Left colon (tissue), 2 donors: Measurements from ENCODE around the gene FGF21. TPM values are rescaled to one million over a fixed set of nuclear protein-coding genes. Genes with fewer than 3 reads are reported as not detected.

ENCODE experiments used
- ATAC-seq: fragments of 200-7000 bp; cut with Tn5 transposase; one replicate; pipeline ENCODE4 v1.9.1; 2020; ENCODE audit warnings: mild to moderate bottlenecking, moderate library complexity
- DNase-seq, 2 donors: peaks; one replicate each; pipeline ENCODE4 v3.0.0-alpha.2; 2020
- intact Hi-C, 2 donors: fragments of 100-400 bp; cut with DNase I in 1 of 2; cut with micrococcal nuclease in 1 of 2; formaldehyde crosslinking; loops; one replicate each; pipeline versions ENCODE4 v1.11.2 to v1.14.0; 2022; cut with DNase I, micrococcal nuclease
- total RNA-seq, 2 donors: library from RNA; stranded (reverse); fragmentation: NEBNext Ultra II Directional; extraction: Animal tissue kit (Norgen Biotek cat#: 25700); gene quantifications; one replicate each; pipeline ENCODE4 v1.2.1, GENCODE V29; 2021
- donor health status: DM: no; HTN: no; CAD: no.
- donor health status: DM: yes; HTN: yes; CAD: no.

Gene FGF21
- total RNA-seq, 2 donors from 2014 or later, result not detected

GRCh38 chr19:48724796-48725753, 30.2 kb upstream of the FGF21 start:
- ATAC-seq (peak; percentile 15), DNase-seq (peak in 1 of 2 donors; percentile 33)
- intact Hi-C loops, result no loop called here

GRCh38 chr19:48726556-48726955, 28.8 kb upstream of the FGF21 start:
- ATAC-seq (no peak), DNase-seq (no peak)
- intact Hi-C loops, result no loop called here

DNA sequence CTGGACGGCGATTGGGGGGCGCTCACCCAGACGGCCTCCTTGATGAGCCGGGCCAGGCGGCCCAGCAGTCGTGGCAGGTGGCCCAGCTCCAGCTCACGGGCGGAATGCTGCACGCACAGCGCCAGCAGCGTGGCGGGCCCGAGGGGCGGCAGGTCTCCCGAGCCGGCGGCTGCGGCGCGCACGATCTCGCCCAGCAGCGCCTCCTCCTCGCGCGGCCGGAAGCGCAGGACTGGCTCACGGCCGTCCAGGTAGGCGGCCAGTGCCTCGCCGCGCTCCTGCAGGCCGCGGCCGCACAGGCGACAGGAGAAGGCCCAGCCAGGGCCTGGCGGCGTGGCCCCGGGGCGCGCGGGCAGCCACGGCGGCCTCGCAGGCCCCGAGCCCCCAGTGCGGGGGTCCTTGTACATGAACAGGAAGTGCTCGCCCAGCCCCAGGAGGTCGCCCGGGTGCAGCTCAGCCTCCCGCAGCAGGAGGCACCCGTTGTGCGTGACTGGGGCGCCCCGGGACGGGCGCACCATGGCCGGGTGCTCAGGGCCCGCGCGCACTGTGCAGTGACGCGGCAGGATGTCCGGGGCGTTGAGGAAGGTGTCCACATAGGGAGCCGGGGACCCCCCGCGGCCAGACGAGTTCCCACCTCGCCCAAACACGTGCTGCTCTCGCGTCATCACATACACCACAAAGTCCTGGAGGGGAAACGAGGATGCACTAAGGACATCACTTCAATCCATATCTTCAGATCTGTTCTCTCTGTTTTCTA, 26.2 kb upstream of the FGF21 start:
- intact Hi-C loops, result no loop called here
- DNase-seq, result no peak
- peak; percentile 63 for ATAC-seq

DNA sequence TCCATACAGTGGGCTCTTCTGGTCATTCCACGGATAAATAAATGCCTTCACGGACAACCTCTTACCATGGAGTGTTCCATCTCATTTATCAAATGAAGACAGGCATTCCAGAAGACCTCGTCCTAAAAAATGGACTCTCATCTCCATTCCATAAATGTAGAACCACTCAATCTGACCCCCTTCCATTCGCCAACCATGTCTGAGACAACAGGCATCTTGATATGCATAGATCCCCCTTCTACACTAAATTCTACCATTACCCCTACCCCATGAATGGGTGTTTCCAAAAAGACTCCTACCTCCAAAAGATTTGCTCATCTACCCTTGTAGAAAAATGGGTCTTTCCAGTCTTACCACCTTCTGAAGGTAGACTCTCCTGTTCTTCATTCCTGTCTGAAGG, 23.9 kb upstream of the FGF21 start:
- intact Hi-C loops, result no loop called here
- no peak for ATAC-seq
- no peak for DNase-seq

GRCh38 chr19:48734625-48735024, 20.7 kb upstream of the FGF21 start:
- intact Hi-C loops, result no loop called here
- no peak for DNase-seq
- no peak for ATAC-seq

GRCh38 chr19:48735031-48735615, 20.2 kb upstream of the FGF21 start:
- intact Hi-C loops, result no loop called here
- DNase-seq, result peak in 1 of 2 donors; percentile 59
- peak; percentile 30 for ATAC-seq

DNA sequence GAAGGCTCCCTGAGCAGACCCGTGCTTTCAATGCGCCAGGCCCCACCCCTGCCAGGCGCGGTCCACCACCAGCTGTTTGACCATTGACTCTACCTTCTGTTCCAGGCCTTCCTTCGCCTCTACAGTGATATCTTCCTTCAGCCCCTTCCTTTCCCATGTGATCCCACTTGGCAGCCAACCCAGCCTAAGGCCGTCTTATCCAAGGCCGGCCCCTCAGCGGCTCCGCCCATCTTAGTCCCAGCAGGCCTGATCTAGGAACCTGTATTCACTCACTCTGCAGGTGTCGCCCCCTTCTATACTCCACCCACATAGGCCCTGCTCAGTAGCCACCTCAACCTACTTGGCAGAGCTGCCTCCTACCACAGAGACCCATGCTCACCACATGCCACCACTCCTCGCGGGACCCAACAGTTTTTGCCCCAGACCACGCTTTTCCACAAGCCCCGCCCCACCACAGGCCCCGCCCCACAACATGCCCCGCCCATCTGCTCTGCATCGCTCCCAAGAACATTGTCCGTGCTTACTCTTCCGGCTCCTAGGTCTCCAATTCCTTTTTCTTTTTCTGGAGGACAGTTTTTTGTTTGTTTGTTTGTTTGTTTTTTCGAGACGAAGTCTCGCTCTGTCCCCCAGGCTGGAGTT, 17.8 kb upstream of the FGF21 start:
- DNase-seq, result no peak

DNA sequence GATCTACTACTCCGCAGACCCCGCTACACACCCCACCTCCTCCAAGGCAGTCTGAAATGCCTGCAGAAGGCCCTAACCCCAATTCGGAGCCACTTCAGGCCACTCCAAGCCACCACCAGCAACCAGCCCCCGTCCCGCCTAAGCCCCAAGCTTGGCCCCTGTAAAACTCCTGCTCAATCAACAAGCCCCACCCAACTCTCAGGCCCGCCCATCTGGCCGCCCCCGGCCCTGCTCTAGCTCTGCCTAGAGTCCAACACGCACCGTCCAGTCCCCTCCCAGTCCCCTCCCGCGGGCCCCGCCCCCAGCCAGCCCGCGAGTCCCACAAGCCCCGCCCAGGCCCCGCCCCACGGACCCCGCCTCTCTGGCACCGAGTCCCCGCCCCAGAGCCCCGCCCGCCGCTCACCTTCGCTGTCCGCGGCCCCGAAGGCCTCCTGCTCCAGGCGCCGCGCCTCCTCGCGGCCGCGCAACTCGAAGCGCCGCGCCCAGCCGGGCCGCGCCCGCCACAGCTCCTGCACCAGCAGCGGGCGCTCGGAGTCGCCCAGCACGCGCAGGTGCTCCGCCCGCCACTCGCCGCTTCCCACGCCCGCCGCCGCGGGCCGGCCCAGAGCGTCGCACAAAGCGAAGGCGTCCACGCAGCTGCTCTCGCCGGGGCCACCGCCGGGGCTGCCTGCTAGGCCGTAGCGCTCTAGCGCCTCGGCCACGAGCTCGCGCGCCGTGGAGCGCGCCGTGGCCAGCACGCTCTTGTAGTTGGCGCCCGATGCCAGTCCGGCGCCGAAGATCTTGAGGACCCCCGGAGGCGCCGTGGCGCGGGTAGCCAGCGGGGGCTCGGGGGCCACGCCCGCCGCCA, 16.5 kb upstream of the FGF21 start:
- peak; percentile 95 to 99 for DNase-seq
- intact Hi-C loops, result no loop called here
- ATAC-seq, result peak; percentile 90

More for the DNA sequence above, 17.8 kb upstream of the FGF21 start:
- intact Hi-C loops, result no loop called here
- ATAC-seq, result no peak

DNA sequence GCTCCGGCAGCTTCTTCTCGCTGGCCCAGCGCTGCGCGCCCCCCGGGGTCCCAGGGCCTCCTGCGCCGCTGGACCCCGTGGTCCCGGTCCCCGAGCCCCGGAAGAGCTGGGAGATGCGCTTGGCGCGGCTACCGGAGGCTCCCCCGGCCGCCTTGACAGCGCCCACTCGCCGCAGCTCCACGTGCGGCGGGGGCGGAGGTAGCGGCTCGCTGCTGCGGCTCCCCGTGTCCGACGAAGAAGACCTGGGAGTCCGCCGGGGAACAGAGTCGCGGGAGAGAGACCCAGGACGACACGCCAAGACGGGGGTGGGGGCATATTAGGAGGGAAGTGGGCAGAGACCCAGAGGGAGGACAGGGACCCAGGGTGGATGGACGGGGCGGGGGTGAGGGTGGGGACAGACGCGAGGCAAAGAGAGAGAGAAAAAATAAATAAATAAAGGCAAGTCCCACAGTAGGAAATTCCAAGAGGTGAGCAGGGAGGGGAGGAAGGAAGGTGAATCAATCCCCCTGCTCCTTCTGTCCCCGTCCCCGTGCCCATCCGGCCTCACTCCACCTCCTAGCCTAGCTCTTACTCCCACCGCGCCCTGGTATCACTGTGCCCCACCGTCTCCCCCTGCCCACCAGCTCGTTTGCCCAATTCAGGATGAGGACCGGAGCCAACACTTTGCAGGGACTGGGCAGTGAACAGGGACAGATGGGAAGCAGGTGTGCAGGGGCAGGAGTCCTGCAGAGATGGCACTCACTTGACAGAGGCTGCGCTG, 15.7 kb upstream of the FGF21 start:
- ATAC-seq (no peak), DNase-seq (no peak)
- intact Hi-C loops, result no loop called here

- intact Hi-C loops, result no loop called here
- ATAC-seq (no peak), DNase-seq (no peak)
These were observed 15.0 kb upstream of the FGF21 start, which contains the start of gene RASIP1 for GRCh38 chr19:48740164-48740972. RASIP1 (minus strand) TSS chr19:48740610; CDS start chr19:48740282, 328 bp downstream.

DNA sequence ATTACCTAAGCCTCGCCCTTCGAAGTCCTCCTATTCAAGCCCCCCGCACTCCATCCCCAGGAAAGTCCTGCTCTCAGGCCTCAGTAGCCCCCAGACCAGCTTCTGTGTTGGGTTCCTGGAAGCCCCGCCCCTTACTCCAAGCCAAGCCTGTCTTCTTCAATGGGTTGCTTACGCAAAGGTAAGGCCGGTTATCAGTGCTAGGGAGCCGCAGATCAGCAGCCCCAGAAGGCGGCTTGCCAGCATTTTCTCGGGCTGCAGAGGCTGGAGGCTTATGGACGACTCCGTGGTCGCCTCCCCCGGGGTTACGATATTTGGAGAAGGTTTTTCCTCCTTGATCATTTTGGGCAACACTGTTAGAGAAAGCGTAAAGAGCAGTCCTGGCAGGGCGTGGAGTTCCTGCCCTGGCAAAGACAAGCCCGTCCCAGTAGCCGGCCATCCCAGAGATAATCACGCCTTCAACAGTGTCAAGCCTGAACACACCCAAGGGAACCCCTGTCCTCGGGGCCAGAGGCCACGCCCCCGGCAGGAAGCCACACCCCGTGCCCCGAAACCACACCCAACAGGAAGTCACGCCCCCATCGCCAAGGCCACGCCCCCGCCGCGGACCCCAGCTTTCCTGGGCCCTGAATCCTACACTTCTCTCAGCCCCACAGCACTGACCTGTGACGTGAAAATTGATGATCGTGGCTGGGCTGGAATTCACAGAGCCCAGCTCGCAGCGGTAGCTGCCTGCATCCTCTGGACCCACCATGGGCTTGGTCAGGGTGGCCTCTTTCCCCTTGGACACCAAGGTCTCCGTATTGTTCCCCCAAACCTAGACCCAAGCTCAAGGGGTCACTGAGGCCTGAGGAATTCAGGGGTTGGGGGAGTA, 14.0 kb upstream of the FGF21 start:
- peak; percentile 58 to 62 for DNase-seq
- ATAC-seq, result peak; percentile 53
- intact Hi-C loops, result no loop called here

DNA sequence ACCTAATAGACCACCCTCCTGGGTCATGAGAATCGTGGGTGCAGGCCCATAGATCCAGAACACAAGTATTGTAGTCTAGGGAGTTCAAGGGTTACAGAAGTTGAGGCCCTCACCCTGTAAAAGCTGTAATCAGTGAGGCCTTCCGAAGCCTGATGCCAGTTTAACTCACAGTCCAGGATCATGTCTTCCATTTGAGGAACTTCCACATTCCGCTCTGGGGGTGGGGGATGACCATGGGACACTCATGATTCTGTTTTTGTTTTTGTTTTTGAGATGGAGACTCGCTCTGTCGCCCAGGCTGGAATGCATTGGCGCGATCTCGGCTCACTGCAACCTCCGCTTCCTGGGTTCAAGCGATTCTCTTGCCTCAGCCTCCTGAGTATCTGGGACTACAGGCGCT, 13.2 kb upstream of the FGF21 start:
- no peak for DNase-seq
- intact Hi-C loops, result no loop called here
- ATAC-seq, result no peak

GRCh38 chr19:48745208-48745995, 9.9 kb upstream of the FGF21 start:
- ATAC-seq, result peak; percentile 68
- intact Hi-C loops, result no loop called here
- peak in 1 of 2 donors; percentile 56 for DNase-seq

- ATAC-seq (no peak), DNase-seq (no peak)
- intact Hi-C loops, result no loop called here
These were observed 9.2 kb upstream of the FGF21 start for GRCh38 chr19:48746110-48746509.
